GM12874 (cell line): Measurements from ENCODE around the gene TUBB2B.

Experiments
- TF ChIP-seq, protein P1 (sequence below): IDR thresholded peaks from 2 replicates; pipeline ENCODE4 v1.5.1; 2011; ENCODE audit warnings: low read depth, mild to moderate bottlenecking, control low read depth, low read length, moderate library complexity; ENCODE audit not compliant: insufficient read depth

TUBB2B gene

DNA sequence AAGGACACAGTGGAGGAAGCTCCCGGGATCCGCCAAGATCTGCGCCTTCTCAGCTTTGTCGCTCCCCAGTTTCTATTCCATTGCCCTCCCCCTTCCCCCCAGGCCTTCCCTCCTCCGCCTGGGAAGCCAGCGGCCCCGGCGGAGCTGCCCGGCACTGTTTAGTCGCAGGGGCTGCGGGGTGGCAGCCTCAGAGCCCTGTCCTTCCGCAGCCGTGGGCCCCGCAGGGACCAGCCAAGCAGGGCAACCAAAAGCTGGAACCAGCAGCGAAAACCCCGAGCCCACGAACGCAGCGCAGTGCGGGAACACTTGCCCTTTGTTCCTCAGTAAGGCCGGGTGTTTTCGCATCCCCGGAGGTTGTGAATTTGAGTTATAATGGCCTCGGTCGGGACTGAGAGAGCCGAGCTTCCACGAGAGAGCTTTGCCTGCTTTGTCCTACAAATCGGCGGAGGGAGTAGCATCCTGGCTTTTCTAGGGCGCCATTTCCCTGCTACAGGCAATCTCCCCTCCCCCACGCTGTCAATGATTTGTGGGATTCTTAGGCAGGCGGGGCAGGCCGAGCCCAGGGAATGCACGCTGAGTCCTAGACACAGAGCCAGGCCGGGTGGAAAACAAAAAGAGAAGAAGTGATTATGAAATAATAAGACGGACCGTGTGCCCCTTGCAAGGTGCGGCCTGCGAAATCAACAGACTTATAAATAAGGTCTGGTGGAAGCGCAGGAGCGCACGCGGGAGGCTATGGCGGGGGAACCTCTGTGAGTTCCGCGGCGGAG, 4.0 kb upstream of the TUBB2B start:
- TF ChIP-seq, protein P1, sequence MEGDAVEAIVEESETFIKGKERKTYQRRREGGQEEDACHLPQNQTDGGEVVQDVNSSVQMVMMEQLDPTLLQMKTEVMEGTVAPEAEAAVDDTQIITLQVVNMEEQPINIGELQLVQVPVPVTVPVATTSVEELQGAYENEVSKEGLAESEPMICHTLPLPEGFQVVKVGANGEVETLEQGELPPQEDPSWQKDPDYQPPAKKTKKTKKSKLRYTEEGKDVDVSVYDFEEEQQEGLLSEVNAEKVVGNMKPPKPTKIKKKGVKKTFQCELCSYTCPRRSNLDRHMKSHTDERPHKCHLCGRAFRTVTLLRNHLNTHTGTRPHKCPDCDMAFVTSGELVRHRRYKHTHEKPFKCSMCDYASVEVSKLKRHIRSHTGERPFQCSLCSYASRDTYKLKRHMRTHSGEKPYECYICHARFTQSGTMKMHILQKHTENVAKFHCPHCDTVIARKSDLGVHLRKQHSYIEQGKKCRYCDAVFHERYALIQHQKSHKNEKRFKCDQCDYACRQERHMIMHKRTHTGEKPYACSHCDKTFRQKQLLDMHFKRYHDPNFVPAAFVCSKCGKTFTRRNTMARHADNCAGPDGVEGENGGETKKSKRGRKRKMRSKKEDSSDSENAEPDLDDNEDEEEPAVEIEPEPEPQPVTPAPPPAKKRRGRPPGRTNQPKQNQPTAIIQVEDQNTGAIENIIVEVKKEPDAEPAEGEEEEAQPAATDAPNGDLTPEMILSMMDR, result no peak

DNA sequence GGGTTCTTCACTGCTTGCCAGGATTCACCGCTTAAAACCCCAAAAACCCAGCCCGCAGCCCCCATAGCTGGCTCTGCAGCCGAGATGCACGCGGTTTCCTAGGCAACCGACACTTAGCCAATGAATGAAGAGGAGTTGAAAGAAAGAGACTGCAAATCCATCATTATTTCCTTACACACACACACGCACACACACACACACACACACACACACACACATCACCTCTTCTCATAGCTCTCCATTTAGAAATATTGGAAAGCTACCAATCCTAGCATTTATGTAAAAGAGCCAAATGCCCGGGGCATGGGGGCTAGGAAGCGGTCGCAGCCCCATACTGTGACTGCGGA, 3.4 kb upstream of the TUBB2B start:
- TF ChIP-seq, protein P1, result no peak

DNA sequence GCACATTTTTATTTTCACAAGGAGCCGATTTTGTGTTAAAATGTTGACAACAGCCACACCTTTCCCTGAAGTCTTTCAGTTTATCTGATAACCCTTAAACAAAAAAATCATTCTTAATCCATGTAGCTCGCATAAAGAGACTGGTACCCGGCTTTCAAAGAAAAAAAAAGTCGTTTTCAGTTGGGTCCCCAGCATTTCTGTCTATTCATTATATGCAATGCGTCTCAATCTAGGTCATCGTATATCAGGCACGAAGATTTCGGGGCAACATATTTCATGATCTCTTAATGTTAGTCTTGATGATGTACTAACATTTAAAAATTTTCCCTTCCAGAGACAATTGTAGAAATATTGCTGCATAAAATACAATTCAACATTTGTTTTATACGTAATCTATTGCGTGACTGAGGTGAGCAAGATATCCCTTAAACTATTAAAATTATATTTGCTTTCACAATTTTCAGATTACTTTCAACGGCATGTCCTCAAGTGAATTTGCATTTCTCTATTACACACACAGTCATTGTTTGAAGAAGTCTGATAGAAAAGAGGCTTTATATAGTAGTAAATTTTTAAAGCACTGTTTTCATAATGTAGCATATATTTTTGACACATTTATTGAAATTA, 2.9 kb upstream of the TUBB2B start:
- TF ChIP-seq, protein P1, result no peak

DNA sequence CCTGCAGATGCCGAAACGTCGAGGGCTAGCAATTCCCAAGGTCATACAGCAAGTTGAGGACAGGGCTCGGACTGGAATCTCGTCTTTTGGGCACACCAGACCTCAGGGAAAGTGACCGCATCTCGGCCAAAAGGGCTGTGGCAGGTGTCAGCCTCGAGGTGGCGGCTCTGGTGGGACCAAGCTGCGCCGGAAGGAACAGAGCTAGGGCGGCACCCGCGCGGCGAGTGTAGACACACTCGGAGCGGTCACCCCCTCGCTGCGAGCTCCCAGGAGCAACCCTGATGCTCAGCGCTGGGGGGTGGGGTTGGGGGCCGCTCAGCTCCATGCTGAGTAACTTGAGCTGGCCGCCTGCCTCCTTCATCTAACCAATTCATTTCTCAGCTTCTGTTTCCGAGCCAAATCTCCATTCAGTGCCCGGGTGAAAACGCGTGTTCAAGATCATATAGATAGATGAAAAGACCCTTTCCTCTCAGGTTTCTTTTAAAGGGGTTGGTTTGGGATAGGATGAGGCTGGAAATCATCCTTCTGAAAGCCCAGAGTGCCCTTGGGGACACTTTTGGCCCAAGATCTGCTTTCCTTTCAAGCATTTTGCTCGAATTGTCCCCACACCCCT, 2.2 kb upstream of the TUBB2B start:
- TF ChIP-seq, protein P1, result peak; percentile 44

DNA sequence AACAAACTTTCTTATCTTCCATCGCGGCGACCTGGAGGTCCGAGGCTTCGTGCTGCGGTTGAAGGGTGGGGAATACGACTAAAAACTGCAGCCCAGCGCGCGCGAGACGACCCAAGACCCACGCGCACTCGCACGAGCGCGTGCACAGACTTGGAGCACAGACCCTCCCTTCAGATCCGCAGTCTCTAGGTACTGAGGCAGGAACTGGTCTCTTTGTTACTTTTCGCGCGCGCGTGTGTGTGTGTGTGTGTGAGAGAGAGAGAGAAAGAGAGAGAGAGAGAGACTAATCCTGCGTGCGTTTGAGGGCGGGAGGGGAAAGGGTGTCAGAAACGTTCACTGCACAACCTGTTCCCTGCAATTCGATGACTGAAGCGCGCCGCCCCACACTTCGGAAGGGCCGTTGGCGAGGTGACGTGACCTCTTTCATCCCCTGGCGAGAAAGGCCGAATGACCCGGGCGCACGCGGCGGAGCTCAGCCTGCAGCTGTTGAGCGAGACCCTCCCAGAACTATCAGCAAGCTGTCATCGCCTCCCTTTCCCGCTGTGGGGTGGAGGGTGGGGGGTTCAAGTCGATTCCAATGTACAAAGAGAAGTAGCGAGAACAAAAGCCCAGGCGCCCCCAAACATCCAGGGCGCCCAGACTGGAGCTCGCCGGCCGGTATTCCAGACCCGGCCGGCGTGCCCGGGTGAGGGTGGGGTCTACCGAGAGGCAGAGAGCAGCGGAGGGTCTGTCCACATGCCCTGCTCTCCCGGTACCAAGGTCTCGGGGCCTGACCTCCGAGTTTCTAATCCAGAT, 1.5 kb upstream of the TUBB2B start:
- TF ChIP-seq, protein P1, result no peak

DNA sequence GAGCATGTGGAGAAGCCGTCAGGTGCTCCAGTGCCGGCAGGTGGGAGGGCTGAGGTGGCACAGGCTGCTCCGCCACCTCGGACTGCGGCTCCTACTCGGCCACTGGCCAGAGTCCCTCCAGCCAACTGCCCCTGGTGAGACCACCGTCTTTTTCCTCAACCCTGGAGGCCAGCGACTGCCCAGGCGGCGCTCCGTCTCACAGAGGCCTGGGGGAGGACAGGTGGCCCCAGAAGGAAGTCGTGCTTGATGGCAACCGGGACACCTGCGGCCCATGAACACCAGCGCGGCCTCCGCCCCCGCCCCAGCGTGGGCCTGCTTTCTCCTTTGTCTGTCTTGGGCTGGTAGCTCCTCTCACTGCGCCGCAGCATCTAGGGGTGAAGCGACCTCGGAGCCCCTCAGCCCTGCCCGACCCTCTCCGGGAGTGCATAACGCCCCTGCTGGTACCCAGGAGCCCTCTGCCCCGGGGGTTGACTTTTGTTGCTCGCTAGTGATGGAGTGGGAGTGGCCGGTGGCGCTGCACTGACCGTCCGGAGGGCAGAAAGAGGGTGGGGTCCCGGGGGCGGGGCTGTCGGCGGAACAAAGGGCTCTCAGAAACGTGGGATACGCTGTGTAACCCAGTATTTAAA, 706 bp upstream of the TUBB2B start:
- TF ChIP-seq, protein P1, result 0 out of 2 replicates have a peak, but pooled peaks have one; percentile 15
